Measurements from ENCODE around the gene IFT57.

The IFT57 gene

DNA sequence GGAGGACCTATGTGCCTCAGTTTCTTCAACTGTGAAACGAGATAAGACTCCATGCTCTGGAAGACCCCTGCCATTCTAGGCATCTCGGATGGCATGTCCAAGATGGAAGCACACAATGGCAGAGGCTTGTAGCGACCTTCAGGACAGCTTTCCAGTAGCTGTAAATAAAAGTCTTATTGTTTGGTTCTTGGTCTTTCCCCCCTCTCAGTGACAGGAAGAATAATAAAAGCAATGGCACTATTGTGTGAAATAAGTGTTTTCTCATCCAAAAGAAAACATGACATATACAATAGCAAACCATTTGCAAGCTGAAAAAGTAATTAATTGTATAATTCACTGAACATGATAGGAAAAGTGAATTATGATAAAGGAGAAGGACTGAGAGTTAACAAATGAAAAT, 98.9 kb downstream of the IFT57 start:
- no peak for DNase-seq

GRCh38 chr3:108122276-108122675, 99.9 kb downstream of the IFT57 start:
- no peak for DNase-seq

- no peak for DNase-seq
These were observed 102.7 kb downstream of the IFT57 start for GRCh38 chr3:108119398-108120104.

GRCh38 chr3:108118038-108118768, 104.0 kb downstream of the IFT57 start:
- DNase-seq: no peak

- no peak for DNase-seq
These were observed 104.9 kb downstream of the IFT57 start for GRCh38 chr3:108117241-108117775.

GRCh38 chr3:108114423-108115065, 107.7 kb downstream of the IFT57 start:
- no peak for DNase-seq

- no peak for DNase-seq
These were observed 108.2 kb downstream of the IFT57 start for GRCh38 chr3:108113975-108114374.

DNA sequence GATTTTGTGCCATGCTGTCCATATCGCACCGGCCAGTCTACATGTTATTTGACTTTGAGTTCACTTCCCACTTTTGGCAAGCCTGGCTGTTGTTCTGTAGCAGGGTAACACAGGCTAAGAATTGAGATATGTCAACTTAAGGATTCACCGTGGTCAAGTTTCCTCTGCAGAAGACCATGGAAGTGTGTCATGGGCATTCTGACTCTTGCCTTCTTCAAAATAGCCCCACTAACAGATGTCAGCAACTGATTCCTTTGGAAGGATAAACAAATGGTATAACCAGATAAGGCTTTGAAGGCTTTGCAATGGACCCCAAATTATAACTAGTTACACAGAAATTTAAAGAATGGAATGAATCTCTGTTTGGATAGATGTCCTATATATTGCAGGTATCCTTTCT, 111.3 kb downstream of the IFT57 start:
- DNase-seq: no peak

Data from activated naive CD4-positive, alpha-beta T cell (primary cell).